COLO668 (cell line): Measurements from ENCODE around the gene SH3D19.
"Not testable (repeated sequence)": the region's sequence is repeated elsewhere in the genome, so short reads cannot be mapped to it uniquely, and the experiment has no call there.

ENCODE experiments used
- DNase-seq: peaks from one replicate; lab custom pipeline; 2025; ENCODE audit not compliant: unreplicated experiment; lab: John Stamatoyannopoulos, UW

SH3D19 gene

DNA sequence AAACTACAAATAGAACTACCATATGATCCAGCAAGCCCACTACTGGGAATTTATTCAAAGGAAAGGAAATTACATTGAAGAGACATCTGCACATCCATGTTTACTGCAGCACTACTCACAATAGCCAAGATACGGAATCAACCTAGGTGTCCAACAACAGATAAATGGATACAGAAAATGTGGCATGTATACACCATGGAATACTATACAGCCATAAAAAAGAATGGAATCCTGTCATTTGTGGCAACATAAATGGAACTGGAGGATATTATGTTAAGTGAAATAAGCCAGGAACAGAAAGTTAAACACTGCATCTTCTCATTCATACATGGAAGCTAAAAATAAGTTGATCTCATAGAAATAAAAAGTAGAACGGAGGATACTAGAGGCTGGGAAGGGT lies 167.9 kb downstream of the SH3D19 start:
- no peak for DNase-seq

DNA sequence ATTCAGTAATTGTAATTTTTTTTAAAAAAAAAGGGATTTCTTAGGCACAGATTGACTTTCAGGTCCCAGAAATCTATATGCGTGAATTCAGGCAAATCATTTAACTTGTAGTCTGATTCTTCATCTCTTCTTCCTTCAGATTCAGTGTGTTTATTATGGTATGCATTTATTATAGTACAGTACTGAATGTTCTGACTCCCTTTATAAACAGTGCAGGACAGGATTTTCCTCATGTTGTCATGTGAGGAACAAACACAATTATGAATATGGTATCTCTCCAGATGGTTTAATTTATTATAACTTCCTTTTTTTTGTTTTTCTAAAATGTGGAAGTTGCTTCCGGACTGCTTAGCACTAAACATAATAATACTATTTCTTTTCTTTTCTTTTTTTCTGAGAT lies 171.8 kb downstream of the SH3D19 start:
- no peak for DNase-seq

DNA sequence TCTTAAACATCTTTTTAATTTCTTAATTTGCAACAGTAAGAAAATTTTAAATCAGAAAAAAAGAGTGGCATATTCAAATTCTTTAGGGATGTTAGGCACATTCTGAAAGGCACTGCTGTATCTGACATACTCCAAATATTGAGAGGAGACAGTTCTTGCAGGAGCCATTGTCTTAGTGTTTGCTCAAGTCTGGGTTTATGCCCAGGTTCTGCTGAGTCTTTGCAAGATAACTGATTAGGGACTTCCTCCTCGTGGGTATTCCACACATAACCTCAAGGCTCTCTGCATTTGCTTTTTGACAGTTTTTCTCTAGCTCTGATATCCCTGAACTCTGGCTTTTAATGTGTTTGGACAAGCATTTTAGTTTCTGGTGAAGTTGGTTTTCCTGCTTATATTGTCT lies 173.4 kb downstream of the SH3D19 start:
- DNase-seq, result no peak

DNA sequence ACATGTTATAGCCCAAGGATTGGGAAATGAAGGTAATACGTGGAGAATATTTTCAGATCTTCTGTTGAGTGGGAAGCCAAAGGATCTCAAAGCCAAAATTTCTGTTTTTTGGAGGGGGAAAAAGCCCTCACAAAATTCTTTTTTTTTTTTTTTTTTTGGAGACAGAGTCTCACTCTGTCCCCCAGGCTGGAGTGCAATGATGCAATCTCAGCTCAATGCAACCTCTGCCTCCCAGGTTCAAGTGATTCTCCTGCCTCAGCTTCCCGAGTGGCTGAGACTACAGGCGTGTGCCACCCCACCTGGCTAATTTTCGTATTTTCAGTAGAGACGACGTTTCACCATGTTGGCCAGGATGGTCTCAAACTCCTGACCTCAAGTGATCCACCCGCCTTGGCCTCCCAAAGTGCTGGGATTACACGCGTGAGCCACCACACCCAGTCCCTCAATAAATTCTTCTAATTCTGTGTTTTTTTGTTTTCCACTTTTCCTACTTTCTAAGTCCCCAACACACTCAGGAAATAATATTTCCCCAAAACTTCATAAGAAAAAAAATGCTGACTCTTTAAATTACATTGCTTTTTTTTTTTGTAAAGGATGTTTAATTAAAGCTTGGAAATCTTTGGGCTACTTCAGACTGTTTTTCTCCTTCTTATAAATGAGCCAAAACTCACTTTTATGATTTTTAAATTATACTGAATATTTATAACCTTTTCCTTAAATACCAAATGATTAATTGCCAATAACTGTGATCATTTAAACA lies 174.4 kb downstream of the SH3D19 start:
- DNase-seq, result no peak

DNA sequence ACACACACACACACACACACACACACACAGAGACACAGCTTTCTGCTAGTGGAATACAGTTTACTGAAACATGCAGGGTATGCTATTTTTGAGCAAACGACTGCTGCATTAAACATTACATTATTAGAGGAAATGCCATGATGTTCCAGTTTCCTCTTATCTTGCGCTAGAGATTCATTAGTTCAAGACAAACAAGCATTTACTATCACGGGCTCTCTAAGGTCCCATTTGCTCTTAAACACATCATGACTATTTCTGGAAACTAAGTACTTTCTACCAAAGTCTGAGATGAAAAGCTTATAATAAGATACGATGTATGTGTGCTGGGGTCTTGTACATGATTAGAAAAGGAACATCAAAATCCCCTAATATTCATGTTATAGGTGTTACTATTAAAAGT lies 177.1 kb downstream of the SH3D19 start:
- DNase-seq, result no peak

DNA sequence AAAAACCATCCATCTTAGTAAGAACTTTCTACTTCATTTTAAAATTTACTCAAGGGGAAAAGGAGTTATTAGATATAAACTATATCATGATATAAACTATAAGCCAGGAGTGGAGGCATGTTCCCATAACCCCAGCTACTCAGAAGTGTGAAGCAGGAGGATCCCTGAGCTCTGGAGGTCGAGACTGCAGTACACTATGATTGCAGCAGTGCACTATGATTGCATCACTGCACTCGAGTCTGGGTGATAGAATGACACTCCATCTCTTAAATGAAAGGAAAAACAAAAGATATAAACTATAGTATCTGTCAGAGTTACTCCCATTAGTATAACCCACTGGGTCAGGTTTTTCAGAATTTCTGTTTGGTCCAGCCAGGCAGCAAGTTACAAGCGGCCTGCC lies 178.4 kb downstream of the SH3D19 start:
- DNase-seq, result no peak

DNA sequence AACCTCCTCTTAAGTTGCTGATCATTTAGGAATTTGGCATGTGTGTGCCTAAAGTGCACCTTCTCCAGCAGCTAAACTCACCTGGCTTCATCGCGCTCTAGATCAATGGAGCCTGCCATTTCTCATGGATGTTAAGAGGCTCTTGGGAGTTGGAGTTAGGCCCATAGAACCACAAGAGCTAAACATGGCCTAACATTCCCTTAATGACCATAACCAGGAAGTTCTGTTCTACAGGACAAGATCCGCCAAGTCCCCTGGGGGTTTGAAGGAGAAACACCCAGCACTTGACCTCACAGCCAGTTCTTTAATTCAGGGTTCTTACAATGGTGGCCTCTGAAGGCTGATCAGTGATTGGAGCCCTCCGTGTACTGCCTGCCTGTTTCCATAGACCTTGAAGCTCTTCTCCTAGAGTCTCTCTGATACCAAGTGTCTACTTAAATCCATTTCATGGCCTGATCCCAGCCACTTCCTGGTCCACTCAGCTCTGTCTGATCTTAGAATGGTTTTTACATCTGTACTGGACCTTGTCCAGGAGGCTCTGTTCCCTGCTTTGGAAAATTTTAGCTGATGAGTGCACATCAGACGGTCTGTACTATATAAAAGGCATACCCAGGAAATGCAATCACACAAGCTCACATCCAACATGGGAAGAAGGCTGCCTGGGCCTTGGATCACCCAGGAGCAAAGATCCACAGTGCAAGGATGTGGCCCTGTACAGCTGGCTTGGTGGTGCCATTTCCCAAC lies 180.9 kb downstream of the SH3D19 start:
- no peak for DNase-seq

DNA sequence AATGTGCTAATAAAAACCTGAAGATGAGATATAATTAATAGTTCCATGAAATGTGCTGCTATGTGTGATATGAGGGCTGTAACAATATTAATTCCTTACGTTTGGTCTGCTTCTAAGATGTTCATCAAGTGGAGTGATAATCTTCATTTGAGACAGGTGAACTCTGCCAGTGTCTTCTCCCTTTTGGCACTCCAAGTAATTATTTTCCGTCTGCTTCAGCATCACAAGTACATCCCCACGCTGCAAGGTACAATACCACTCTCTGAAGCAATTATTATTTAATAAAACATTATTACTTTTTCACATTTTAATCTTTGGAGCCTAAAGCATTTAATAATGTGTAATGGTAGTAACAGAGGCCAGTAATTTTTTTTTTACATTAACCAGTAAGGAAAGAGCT lies 181.6 kb downstream of the SH3D19 start:
- DNase-seq, result no peak

DNA sequence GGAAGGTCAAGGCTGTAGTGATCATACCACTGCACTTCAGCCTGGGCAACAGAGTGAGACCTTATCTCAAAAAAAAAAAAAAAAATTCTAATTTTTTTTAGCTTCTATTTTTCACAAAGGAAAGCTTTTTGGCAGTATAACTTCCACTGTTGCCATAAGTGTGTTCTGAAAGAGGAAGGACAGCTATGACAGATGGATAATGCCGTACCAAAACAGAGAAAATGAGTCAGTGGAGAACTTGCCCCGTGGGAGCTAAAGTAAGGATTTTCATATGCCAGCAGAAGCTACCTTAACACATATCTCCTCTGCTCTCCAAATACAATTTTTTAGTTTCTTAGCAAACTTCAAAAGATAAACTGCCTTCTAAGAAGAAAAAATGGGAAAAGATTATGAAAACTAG lies 182.2 kb downstream of the SH3D19 start:
- no peak for DNase-seq

DNA sequence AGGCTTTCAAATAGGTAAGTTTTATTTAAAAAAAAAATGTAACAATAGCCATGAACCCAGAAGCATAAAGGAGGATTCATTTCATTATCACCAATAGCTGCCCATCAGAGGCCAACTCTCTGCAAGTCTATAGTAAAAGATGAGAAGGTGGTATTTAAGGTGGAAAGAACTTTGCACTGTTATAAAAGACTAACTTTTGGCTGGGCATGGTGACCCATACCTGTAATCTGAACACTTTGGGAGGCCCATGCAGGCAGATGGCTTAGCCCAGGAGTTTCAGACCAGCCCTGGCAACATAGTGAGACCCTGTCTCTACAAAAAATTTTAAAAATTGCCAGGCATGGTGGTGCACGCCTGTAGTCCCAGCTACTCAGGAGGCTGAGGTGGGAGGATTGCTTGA lies 182.6 kb downstream of the SH3D19 start:
- no peak for DNase-seq

DNA sequence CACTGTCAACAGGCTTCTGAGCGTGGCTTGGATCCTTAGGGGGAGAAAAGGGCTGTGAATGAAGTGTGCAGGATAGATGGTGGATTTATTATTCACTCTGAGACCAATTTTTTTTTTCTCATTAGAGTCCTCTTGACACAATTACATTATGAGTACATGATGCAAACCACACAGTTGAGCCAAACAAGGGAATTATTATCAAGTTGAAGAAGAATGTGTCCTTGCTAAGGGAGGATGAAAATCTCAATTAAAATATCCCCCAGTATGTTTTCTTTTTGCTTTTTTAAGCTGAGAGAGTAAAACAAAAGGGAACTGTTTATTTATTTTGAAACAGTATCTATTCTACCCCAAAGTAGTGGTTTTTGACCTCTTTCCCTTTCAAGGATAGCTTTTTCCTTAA lies 185.6 kb downstream of the SH3D19 start:
- no peak for DNase-seq

DNA sequence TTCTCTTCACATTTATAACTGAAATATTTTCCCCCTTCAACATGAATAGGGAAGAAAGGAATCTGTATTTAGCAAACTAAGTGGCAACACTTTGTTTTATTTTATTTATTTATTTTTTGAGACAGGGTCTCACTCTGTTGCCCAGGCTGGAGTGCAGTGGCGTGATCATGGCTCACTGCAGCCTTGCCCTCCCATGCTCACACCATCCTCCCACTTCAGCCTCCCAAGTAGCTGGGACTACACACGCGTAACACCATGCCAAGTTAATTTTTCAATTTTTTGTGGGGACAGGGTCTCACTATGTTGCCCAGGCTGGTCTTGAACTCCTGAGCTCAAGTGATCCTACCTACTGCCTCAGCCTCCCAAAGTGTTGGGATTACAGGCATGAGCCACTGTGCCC lies 189.4 kb downstream of the SH3D19 start:
- DNase-seq, result not testable (repeated sequence)

DNA sequence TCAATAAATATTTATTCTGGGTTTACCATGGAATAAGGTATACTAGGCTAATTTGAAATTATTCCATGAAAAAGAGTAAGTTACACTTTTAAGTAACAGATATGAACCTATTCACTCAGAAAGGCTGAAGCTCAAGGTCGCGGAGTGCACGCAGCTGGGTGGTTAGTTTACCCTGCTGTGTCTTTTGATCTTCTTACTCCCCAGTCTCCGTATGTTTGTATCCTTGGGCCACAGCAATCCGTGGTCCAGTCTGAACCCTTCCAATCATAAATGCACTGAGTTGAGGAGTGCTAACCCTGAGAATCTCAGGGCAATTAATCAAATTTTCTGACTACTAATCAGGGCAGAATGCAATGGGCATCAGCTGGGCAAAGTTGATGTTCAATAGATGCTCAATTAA lies 192.1 kb downstream of the SH3D19 start:
- no peak for DNase-seq

DNA sequence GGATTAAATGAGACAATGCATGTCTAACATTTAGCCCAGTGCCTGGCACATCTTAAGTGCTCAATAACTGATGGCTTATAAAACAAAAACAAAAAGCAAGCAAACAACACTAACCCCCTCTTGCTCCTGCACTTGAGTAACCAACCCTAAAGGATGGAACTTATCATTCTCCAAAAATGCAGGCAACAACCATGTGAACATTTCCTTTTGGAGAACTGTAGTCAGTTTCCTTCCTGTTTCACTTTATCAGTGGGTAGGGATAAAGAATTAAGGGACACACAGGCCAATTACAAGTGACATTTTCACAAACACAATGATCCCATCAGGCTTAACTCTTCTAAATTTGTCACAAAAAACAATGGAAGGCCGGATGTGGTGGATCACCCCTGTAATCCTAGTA lies 195.6 kb downstream of the SH3D19 start:
- no peak for DNase-seq

DNA sequence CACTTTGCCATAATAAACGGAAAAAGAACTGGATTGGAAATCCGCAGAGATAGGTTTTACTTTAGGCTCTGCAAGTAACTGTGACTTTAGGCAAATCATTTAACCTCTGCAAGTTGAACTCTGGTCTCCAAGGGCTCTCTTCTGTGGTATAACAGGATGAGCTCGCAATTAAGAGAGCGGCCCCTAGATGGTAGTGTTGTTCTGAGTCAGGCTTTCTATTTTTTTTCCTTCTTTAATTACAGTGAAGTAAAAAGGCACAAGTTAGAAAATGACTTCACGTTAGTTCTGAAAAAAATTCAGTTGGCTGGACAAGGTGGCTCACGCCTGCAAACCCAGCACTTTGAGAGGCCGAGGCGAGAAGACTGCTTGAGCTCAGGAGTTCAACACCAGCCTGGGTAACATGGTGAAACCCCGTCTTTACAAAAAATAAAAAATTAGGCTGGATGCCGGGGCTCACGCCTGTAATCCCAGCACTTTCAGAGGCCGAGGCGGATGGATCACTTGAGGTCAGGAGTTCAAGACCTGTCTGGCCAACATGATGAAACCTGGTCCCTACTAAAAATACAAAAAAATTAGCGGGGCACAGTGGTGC lies 207.9 kb downstream of the SH3D19 start:
- peak; percentile 51 for DNase-seq

DNA sequence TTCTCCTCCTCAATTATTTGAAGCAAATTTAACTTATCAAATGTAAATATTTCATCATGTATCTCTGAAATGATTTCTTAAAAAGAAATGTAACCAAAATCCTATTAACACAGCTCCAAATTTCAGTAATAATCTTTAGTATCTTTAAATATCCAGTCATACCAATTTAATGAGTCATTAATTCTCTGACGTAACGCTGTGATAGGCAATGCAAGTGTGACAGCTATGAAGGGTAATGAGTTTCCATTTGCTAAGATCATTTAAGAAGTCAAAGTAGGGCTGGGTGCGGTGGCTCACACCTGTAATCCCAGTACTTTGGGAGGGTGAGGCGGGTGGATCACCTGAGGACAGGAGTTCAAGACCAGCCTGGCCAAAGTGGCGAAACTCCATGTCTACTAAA lies 210.4 kb downstream of the SH3D19 start:
- no peak for DNase-seq

DNA sequence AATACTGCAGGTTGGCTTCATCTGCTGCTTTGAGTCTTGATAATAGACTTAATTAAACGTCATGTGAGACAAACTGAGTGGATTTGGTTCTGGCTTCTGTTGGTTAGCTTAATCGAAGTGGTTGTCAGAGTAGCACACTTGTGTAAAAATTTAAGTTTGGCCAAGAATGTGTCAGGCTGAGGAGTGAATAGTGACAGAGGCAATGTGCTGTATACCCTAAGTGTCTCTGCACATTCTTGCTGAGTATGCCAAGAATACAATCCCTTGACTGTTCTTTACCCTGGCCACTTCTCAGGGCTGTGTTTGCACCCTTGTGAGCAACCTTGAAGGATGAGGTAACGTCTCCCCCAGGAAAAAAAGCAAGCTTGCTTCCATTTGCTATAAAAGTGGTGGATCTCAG lies 211.1 kb downstream of the SH3D19 start:
- DNase-seq, result no peak

DNA sequence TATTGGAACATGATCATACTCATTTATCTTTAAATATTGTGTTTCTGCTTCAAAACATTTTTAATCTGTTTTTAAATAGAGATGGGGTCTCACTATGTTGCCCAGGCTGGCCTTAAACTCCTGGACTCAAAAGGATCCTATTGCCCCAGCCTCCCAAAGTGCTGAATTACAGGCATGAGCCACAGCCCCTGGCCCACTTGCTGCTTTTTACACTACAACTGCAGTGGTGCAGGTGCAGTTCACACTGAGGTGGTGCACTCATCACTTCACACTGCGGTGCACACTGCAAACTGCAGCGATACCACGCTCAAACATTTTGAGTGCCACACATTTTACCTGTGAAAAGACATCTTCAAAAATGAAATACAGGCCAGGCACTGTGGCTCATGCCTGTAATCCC lies 215.2 kb downstream of the SH3D19 start:
- DNase-seq, result no peak

DNA sequence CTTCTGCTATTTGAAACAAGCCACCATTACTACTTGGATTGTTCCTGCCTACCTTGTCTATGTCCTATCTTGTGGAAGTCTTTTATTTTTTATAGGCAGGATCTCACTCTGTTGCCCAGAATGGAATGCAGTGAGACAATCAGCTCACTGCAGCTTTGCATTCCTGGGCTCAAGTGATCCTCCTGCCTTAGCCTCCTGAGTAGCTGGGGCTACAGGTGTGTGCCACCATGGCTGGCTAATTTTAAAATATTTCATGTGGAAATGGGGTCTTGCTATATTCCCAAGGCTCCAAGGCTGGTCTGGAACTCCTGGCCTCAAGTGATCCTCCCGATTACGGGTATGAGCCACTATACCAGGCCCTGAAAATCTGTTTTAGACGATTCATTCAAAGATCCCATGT lies 218.3 kb downstream of the SH3D19 start:
- DNase-seq, result no peak

DNA sequence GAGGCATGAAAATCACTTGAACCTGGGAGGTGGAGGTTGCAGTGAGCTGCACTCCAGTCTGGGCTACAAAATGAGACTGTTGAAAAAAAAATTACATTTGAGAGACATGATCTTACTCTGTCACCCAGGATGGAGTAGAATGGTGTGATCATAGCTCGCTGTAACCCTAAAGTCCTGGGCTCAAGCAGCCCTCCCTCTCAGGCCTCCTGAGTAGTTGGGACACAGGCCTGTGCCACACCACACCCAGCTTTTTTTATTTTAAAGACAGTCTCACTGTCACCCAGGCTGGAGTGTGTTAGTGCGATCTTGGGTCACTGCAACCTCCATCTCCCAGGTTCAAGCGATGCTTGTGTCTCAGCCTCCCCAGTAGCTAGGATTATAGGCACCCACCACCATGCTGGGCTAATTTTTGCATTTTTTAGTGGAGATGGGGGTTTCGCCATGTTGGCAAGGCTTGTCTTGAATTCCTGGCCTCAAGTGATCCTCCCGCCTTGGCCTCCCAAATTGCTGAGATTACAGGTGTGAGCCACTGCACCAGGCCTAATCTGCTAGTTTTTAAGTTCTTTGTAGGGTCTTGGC lies 219.9 kb downstream of the SH3D19 start:
- no peak for DNase-seq

DNA sequence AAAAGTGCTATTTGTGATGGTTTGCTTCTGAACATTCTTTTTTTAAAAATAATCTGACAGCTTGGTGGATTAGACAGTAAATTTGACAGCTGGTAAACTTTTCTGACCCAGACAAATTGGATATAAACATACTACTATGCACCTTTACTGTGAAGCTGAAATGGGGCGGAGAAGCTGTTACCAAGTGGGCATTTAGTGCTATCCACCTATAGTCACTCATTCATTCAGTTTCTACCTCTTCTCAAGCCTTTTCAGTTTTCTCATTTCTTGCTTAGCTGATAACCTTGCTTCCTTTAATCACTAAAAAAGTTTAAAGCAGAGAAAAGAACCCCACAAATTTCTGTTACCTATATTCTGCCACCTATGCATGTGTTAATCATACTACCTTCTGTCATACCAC lies 220.8 kb downstream of the SH3D19 start:
- DNase-seq, result no peak

DNA sequence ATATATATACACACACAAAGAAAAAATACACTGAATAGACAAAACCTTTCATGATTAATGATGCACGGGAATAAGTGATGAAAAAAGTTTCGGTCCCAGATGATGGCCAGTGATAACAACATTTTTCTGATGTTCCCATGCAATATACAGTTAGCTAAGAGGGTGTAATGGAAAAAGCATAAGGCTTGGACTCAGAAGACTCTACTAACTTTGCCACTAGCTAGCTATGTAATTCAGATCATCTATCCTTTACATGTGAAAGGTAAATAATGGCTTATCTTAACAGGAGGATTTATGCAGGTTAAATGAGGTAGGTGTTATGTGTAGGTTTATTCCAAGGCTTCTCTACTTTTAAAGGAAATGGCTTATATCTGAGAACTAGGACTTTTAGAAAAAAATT lies 221.6 kb downstream of the SH3D19 start:
- DNase-seq, result no peak
